Central memory CD4-positive, alpha-beta T cell (primary cell): ENCODE results near the gene KCND3.

ENCODE experiments used
- DNase-seq: peaks from one replicate; pipeline ENCODE4 v3.0.0; 2022

The KCND3 gene

DNA sequence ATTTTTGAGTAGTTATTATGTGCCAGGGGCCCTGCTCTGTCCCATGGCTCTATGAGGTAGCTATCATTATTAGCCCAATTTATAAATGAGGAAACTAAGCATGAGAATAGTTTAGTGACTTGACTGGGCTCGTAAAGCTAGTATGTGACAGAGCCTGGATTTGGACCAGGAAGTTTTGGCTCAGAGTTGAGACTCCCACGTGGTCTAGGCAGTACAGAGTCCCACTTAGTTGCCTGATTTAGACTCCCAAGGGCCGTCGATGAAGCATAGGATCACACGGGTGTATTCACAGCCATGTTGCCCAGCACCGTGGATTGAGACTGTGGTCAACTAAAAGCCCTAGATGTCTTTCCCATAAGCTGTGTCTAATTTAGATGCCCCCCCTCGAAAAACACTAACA, 152.1 kb downstream of the KCND3 start:
- no peak for DNase-seq

DNA sequence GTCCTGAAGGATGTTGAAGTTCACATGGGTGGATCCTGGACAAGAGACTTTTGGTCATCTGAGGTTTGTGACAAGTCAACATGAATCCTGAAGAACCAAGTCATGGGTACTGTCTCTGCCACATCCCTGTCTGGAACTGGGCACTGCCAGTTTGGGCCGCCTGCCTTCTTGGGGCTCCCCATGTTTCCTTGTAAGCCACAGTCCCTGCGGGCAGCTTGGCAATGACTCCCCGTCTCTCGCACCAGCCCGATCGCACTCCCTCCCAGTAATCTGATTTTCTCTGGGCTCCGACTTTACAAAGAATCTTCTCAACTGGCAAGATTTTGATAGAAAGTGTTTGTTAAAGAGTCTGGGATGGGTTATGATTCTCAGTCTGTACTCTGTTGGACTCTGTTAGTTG, 153.4 kb downstream of the KCND3 start:
- no peak for DNase-seq

DNA sequence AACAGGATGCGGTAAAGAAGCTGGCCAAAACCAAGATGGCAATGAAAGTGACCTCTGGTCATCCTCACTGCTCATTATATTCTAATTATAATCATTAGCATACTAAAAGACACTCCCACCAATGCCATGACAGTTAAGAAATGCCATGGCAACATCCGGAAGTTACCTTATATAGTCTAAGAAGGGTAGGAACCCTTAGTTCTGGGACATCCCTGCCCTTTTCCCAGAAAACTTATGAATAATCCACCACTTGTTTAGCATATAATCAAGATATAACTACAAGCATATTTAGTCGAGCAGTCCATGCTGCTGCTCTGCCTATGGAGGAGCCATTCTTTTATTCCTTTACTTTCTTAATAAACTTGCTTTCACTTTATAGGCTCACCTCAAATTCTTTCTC, 154.0 kb downstream of the KCND3 start:
- no peak for DNase-seq

DNA sequence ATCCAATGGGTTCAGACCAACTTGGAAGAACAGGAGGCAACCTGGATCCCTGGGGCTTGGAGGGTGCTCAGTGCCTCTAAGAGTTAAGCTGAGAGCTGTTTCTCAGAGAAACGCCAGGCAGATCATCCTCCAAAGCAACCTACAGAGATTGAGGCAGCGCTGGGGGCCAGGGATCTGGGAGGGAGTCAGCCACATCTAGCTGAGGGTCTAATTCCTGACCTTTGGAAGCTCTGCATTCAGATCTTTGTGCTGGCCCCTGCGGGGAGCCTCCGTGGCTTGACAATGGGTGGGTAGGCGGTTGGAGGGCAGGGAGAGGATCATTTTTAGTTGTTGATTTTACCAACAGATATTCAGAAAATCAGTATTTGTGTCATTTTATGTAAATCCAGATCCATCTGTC, 154.5 kb downstream of the KCND3 start:
- no peak for DNase-seq

DNA sequence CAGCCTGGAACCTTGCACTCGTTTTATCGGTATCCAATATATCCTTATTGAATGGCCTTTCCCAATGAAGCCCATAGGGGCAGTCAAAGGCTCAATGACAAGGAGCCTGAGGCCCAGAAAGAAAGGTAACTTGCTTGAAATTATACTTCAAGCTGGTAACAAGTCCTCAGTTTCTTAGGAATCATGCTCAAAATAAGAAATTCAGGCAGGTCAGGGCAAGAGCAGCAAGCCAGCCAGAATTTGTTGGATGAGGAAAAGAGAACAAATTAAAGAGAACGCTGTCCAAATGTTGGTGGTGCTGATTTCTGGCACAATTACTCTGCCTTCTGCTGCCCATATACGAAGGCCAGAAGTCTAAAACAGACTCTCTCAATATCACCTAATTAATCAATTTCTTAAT, 156.1 kb downstream of the KCND3 start:
- DNase-seq, result no peak

DNA sequence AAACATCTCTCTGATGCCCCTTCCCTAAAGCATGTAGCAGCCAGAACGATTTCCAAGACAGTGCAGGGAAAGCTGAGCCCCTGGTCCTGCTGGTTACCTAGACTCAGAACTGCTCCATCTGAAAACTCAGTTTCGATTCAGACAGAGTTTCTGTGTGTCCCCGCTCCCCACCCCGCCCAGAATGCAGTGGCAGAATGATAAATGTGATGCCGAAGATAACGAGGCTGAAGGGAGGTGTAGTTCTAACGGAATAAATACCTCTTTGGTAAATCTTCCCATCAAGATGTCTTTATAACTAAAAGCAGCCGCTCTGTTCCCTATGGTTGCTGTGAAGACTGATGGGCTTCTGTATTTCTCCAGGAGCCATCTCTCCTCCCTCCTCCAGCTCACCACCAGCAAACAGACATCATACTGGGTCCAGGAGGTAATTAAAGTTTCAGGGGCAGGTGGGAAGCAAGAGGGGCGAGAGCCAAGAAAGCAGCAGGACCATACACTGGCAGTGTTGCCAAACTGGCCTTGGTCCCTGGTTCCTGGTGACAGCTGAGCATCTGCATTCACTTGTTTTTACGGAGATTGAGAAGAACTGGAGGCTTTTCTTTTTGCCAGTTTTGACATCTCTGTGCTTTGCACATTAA, 156.8 kb downstream of the KCND3 start:
- DNase-seq, result no peak

DNA sequence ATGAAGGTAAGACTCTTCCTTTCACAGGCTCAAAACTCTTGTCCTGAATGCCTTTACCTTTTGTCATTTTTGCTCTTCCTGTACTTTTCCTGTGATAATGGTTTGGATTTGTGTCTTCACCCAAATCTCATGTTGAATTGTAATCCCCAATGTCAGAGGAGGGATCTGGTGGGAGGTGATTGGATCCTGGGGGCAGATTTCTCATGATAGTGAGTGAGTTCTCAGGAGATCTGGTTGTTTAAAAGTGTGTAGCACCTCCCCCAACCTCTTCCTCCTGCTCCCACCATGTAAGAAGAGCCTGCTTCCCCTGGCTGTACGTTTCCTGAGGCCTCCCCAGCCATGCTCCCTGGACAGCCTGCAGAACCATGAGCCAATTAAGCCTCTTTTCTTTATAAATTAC, 158.3 kb downstream of the KCND3 start:
- no peak for DNase-seq

DNA sequence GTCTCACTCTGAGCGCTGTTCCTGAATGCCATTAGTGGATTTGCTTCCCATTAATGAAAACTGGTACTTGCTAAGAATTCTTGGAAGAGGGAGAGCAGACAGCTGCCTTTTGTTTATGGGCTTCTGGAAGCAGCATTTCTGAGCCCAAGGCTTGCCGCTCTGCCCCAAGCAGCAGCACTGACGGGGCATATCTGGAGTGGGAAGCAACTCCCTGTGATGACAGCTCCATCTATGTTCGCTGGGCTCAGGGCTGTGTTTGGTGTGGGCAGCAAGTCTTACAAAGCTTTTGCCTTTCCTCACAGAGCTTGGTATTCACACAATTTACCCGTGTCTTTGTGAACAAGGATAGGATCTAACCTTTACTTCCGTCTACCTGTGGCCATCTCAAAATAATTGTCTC, 161.5 kb downstream of the KCND3 start:
- no peak for DNase-seq

DNA sequence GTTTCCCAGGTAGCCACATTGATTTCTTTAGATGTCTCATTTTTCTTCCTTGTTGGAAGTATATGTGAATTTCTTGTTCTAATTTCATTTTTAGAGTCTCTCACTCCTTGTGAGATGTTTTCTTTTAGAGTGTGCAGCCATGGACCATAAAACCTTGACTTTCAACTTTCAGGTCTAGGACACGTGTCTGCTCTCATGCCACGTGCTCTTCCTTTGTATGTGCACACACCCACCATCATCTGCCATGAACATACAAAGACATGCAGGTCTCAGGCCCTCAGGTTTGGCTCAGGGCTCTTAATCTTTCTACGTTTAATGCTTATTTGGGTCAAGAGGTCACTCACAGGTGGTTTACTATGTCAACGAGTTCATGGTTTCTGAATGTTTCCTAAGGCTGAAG, 163.2 kb downstream of the KCND3 start:
- DNase-seq, result no peak

DNA sequence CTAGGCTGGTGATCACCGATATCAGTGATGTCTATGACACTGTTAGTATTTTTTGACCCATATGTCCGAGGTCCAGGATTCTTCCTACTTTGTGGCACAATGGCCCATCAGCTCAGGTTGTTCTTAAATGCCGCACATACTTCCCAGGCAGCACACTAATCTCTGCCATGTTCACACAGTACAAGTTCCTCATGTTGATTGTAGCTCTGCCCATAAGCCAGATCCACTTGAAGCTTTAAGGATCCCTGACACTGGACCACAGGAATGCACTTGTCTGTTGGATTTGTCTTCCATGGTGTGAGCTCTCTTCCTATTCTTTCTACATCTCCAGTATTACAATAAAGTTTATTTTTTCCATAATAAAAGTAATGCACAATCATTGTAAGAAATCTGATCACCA, 164.3 kb downstream of the KCND3 start:
- no peak for DNase-seq

DNA sequence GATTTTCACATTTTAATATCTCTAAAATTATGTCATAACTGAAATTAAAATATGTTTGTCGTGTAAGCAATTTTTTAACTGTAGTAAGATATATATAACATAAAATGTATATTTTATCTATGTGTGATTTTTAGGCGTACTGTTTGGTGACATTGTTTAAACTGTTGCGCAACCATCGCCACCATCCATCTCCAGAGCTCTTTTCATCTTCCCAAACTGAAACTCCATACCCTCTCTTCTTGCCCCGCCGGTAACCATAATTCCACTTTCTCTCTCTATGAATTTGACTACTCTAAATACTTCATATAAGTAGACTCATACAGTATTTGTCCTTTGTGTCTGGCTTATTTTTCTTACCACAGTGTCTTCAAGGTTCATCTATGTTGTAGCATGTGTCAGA, 167.3 kb downstream of the KCND3 start:
- DNase-seq, result no peak

DNA sequence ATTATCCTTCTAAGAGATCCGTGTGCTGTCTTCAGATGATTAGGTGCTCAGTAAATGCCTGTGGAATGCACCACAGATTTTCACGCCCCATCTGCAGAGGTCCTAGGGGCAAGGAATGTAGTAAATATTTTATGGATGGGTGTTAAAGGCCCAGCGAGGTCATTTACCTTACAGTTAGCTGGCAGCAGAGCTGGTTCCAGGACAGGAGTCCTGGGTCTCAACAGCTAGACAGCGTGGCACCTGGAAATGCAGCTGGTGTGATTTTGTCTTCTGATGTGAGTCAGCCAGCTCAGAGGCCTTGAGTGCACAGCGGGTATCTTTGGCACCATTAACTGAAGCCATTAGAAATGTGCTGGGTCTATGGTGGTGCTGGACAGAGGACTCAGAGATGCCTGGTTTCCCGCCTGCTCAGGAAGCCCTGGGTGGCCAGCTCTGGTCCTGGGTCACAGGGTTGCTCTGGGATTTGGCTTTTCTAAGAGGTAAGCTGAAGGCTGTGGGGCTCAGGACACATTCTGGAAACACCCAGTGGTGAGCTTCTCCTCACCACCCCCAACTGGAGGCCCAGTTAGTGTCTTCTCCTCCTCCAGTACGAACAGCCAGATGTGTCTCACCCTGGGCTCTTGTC, 168.2 kb downstream of the KCND3 start:
- DNase-seq, result no peak

DNA sequence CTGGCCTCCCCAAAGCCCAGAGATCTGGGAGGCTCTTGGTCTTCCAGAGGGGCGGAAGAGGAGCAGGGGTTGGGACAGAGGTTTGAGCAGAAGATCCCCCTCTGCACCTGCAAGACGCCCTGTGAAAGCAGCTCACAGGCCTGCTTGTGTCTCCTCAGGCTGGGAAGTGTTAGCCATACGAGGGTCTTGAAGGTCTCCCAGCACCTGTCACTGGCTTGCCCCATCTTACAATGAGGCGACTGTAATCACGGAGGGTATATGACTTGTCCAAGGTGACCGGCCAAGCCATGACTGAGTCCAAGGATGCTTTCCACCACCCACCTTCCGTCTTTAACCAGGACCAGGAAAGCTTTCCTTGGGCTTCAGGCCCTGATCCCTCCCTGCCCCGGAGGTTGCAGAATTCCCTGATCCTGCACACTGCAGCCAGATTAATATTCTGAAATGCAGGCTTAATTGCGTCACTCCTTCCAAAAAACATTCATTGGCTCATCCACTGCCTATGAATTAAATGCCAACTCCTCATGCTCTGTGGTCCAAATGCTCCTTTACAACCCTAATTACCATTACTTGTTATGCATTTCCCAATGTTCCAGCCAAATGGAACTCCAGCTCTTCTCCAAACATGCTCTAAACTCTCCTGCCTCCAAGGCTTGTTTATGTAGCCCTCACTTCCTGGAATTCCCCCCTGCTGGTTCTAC, 169.8 kb downstream of the KCND3 start:
- no peak for DNase-seq

DNA sequence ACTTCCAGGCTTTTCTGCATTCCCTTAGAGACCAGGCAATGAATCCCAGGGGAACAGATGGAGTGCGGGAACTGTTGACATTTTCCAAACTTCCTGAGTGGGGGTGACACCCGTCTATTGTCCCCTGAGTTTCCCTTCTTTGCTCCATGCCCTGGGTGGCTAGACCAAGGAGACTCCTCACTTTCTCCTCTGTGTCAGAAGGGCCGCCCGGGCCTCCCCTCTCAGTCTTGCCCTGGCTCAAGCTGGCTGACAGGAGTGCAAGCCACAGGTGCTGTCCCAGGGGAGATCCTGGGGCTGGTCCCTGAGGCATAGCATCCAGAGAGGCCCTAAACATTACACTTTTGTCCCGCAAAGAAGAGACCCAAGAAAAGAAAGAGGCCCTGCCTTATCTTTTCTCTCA, 170.9 kb downstream of the KCND3 start:
- DNase-seq, result no peak

DNA sequence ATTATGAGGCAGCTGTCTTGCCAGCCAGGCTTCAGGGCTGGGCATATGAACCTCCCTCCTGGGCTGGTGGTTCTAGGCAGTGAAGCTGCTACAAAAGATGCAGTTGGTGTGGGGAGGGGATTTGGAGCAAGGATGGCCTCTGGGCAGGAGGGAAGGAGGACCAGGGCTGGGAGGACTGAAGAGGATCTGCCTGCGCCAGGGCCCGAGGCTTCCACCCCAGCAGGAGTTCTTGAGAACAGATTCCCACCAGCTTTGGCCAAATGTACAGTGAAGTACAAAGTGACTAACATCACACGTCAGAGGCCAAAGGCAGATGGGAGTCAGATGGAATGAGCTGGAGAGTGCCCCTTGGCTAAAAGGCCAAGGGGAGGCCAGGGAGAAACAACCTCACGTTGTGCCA, 171.4 kb downstream of the KCND3 start:
- DNase-seq, result no peak

DNA sequence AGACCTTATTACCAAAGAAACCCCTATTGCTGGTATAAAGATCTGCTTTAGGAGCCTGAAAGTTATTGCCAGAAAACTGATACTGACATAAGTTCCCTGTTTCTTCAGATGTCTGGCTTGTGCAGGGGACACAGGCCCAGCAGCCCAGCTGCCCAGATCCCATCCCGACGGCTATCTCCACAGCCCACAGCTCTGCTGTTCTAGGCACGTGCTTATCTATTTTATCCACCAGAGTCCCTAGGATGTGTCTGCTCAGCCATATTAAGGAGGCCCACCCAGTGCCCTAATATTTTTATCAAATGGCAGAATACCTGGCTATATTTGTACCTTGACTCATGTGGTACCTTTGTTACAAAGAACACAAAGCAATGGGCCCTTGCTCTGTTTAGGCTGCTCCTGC, 174.8 kb downstream of the KCND3 start:
- DNase-seq, result no peak

DNA sequence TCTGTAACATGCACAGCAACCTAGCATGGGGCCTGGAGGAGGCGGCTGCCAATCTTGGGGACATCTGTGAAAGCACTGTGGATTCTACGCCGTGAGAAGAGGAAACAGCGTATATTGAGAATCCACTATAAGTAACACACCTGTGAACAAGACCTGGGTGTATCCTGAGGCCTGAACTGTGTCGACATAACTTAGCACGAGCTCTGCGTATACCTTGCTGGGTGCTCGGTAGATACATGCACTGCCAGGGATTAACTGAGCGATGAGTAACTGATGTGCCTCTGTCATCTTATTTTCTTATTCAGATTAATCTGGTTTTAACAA, 175.2 kb downstream of the KCND3 start:
- DNase-seq, result no peak

DNA sequence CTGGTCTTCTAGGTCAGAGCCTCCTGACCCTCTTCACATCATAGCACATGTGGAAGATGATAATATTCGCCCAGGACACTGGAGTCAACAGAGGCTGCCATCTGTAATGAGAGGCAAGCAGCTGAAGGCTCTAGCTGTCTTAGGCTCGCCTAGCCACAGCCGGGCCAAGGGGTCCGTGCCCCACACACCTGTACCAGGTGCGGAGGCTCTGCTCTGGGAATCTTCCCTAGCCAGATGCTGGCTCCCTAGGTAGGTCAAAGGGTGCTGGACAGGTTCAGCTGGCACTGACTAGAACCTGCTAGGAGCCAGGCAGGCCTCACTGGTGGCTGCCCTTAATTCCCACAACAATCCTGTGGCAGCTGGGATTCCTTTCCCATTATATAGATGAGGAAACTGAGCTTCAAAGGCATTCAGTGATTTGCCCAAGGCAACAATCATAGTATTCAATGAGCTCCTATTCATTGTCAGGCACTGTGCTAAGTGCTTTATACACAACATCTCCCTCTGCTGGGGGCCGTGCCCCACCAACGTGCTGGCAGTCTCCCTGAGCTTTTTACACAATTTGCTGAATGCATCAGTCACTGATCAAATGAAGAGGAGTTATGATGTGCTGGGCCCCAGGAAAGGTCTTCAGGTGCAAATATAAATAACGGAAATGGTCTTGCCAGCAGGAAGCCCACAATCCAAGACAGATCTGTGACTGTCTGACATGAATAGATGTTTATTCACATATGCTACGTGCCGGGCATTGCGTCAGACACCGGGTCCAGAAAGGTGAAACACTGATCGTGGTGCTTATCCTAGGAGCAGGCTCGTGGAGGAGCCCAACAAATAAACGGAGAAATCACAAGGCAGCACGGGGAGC, 175.8 kb downstream of the KCND3 start:
- DNase-seq, result no peak

DNA sequence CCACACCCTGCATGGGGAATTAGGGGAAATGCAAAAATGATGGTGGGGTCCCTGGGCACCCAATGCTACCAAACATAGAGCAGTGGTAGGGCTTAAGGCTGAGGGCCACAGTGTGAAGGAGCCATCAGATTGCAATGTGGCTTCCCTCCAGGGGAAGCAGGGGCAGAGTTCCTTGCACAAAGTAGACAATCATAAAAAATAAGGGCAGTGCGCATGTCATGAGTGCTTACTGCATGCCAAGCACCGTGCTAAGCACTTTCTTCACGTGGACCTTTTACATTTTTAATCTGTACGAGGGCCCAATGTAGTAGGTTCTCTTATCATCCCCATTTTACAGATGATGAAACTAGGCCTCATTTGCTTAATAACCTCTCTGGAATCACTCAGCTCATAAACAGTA, 177.2 kb downstream of the KCND3 start:
- no peak for DNase-seq

DNA sequence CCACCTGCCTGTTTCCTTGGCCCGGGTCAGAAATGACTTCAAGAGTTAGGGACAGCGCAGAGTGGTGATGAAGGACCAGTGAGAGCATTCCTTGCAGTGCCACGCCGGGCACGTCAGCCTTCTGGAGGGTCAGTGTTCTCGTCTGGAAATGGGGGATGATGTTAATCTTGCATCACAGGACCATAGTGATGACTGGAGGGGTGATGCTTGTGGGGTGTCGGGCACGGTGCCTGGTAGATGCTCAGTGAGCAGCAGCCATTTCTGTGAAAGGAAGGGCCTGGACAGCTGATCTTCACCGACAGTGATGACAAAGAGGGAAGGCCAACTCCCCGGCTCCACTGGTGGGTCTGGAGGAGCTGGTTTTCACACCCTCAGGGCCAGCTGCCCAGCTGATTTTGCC, 177.6 kb downstream of the KCND3 start:
- no peak for DNase-seq

DNA sequence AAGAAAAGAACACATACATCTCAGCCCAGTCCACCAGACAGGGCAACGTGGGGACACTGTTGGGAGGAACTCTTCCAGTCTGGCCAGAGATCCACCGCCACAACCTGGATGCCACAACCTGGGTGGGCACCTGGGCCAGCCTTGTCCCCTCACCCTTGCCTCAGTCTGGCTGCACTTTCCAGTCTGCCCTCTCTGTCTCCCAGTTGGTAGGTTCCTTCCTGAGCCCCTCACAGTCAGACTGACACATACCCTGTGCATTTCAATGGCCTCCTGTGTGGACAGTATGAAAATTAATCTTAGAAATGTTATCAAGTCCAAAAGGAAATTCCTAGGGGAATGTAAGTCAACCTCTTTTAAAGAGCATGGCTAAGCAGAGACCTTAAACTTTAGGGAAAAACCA, 184.2 kb downstream of the KCND3 start:
- no peak for DNase-seq

DNA sequence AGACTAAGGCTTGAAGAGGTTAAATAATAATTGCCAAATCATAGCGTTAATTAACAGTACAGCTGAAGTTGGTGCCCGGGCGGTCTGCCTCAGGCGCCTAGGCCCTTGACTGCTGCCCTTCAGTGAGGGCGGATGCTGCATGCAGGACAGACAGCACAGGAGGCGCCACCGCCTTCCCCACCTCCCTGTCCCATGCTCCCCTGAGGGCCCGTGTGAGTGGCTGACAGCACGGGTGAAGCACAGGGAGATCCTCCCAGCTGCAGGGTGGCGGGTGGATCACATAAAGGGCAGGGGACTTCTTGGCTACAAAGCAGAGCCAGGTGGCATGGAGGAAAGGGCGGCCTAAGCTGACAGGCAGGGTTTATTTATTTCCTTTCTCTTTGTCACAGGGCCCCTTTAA, 184.7 kb downstream of the KCND3 start:
- DNase-seq, result no peak

DNA sequence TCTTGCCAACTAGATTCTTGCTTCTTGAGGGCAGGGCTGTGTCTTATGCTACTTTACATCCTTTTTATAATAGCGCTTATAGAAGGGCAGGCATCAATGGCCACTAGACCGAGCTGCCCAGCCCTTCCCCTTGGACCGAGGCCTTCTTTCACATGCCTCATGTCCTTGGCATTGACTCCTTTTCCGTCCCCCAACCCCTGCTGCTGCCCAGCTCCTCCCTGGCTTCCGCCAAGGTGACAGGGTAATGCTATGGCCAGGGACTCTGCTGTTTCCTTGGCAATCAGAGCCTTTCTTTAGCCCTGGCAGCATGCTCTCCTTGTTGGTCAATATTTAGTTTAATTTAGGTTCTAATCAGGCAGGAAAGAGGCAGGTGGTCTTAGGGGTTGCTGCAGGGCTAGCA, 185.5 kb downstream of the KCND3 start:
- DNase-seq, result no peak

DNA sequence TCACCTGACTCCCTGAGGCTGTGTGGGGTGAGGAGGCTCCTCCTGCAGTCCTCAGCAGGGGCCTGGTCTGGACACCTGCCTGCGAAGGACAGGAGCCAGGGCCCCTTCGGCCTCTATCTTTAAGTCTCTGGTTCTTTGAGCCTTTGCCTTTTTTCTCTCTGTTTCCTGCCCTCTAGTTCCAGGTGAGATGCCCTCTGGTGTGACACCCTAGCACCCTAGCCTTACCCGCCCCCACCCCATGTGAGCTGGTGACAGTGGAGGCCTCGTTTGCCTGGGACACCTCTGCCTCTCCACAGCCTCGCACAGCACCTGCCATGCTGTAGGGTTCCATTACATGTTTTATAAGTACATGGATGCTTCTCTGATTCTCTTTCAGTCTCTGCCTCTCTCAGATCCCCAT, 186.5 kb downstream of the KCND3 start:
- DNase-seq, result no peak
